GM18499 (cell line): ENCODE data around the gene SH2D4B.
"Not testable (repeated sequence)": the region's sequence is repeated elsewhere in the genome, so short reads cannot be mapped to it uniquely, and the experiment has no call there.

Experiments used
- ATAC-seq: cut with Tn5 transposase; IDR thresholded peaks from one replicate; pipeline ENCODE4 v1.9.1; 2021; ENCODE audit warnings: moderate number of reproducible peaks; ENCODE audit not compliant: insufficient read depth, unreplicated experiment

SH2D4B gene

DNA sequence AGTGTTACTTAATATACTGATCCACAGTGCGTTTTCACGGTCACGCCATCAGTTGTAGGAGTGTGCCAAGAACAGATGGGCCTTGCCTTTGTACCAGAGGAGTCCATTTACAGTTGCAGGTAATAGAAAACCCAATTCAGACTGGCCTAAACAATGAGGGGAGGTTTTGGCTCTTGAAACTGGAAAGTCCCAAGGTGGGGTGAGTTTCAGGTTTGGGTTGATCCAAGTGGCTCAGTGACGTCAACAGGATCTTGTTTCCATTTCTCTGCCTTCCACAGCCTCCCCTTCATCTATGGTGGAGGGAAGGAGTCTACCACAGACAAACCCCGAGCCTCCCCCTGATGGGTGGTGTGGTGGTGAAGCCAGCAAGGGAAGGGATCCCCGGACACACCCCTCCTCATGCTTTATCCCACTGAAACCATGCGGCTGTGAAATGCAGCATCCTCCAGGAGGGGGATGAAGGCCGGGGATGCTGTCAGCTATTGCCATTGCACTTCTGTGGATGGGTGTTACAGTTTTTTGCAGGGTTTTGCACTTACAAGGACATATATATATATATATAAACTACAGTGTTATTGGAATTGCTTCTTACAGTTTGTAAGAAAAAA is 14.8 kb upstream of the SH2D4B start:
- no peak for ATAC-seq

- ATAC-seq: no peak
Measured at GRCh38 chr10:80523773-80524172, 13.9 kb upstream of the SH2D4B start.

GRCh38 chr10:80524190-80524909 is 13.4 kb upstream of the SH2D4B start:
- no peak for ATAC-seq

DNA sequence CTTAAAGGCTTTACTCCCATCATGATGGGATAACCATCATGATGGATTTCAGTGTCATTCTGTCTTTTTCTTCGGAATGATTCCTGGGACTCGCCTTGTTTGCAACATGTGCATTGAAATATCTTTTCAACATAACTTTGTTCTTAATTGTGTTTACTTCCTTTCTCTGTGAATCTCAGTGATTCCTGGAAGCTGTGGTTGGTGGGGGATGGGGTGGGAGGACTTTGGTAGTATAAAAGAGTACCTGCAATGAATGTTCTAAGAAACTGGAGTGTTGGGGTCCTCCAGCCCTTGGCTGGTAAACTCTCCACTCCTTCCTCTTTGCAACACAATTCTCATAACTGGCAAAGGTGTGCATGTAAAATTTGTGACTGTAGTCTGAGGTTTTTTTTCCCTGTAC is 11.5 kb upstream of the SH2D4B start:
- ATAC-seq: no peak

- no peak for ATAC-seq
Measured at GRCh38 chr10:80526742-80527141, 11.0 kb upstream of the SH2D4B start.

DNA sequence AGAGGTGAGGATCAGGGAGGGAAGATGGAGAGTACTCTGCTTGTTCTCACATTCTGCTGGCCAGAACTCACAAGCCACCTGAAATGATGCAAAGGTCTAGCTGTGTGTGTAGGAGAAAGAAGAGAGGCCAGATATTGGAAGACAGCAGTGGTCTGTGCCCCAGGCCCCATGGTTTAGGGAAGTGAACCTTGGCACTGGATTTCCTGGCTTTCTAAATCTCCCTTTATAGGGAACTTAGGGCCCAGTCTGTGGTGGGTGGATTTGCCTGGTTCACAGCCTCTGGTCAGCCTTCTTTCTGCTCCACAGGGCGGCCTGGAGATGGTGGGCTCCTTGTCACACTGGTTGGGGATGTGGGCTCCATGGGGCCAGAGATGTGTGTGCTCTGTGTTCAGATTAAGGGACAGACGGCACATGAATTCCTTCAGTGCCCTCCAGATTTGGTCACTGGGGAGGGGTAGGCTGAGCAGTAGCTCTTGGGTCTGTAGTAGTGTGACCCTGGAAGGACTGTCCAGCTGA is 9.5 kb upstream of the SH2D4B start:
- no peak for ATAC-seq

DNA sequence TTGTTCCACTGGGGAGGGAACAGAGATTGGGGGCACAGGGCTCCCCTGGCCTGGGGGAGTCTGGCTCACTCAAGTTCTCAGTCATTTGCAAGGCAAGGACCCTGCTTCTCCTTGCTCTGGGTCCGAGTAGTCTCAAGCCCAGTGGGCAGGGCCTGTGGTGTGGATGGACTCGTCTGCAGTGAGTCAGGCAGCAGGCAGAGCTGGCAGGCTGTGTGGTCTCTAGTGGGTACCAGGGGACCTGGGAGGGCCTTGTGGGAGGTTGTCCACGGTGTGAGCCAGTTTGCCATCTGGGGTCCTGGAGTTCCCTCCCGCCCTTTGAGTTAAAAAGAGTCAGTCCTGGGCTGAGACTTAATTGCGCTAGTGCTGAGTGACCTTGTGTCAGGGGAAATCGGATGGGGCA is 8.8 kb upstream of the SH2D4B start:
- no peak for ATAC-seq

GRCh38 chr10:80529604-80530003 is 8.1 kb upstream of the SH2D4B start:
- ATAC-seq: no peak

DNA sequence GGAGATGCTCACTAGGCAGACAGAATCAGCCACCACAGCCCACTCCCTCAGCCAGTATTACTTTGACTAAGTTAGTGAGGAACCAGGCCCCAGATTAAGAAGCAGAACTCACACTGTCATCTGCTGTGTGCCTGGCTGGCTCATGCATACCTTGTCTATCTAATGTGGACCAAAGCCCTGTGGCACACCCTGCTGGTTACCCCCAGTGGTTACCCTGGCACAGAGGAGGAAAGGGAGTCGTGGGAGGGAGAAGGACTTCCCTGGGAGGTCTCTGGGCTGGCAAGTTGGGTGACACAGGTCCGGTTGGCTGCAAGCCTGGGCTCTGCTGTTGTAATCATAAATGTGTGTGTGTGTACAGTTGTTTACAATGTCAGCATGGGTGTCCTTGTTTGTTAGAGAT is 7.5 kb upstream of the SH2D4B start:
- ATAC-seq: no peak

- ATAC-seq: no peak
Measured at GRCh38 chr10:80530816-80531215, 6.9 kb upstream of the SH2D4B start.

DNA sequence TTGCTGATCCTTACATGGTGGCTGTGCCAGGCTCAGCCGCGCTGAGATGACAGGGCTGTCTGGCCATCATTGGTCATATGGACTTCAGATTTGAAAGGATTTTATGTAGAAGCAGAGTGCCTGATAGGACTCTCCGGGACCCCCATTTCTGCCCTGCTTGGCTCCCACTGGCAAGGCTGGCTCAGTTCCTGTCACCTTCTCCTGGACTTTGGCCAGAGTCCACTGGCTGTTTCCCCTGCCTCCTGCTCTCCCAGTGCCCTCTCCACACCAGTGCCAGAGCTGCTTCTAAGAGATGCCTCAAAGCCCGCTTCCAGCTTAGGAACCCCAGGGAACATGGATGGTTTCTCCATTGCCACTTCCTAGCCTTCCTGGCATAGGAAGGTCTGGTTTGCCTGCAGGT is 5.1 kb upstream of the SH2D4B start:
- no peak for ATAC-seq

GRCh38 chr10:80534059-80534458 is 3.6 kb upstream of the SH2D4B start:
- not testable (repeated sequence) for ATAC-seq

GRCh38 chr10:80534646-80535045 is 3.1 kb upstream of the SH2D4B start:
- ATAC-seq: not testable (repeated sequence)

DNA sequence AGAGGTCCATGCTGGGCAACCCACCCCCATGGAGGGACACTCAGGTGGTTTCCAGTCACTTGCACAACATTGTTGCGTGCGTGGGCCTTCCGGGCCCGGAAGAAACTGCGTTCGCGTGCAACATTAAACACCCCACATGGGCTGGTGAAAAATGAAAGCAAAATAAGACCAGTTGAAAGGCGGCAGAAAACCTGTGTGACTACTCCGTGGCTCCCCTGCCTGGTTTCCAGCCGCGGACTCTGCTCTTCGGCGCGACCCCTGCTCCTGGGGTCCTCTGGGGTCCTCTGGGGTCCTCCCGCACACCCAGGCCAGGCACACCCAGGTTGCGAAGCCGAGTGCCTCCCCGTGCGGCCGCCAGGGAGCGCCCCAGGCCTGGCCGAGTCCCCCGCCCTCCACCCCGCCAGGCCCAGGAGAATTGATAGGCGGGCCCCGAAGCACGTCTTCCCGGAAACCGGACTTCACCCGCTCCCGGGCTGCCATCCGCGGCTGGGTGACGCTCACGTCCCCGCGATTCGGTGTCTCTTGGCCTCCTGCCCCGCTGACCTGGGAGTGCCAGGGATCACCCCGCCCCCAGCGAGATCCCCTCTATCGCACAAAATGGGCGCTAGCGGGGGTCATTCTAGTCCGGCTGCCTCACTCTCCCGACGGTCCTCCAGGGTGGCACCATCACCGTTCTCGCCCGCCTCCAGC is 1.9 kb upstream of the SH2D4B start:
- ATAC-seq: peak; percentile 66

- ATAC-seq: no peak
Measured at GRCh38 chr10:80536361-80536835, 1.3 kb upstream of the SH2D4B start.

- ATAC-seq: no peak
Measured at GRCh38 chr10:80537086-80537735, 491 bp upstream of the SH2D4B start.

GRCh38 chr10:80538481-80539185 is 931 bp downstream of the SH2D4B start:
- no peak for ATAC-seq

- ATAC-seq: no peak
Measured at GRCh38 chr10:80539421-80540031, 1.8 kb downstream of the SH2D4B start.

DNA sequence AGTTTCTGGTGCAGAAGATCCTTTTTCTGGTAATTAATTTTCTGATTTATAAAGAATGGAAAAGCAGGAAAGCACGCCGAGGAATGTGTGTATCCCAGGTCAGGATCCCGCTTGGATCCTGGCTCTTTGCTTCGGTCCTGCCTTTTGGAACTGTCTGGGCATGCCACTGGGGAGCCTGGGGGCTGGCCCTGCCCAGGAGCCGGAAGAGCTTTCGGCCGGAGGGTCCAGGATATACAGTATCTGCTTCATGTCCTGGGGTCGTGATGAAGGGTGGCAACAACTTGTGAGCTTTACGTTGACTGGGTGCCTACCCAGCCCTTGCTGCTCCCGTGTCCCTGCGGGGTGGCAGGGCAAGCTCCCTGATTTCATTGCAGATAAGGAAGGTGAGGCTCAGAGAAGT is 2.4 kb downstream of the SH2D4B start:
- ATAC-seq: no peak

GRCh38 chr10:80540618-80540980 is 2.9 kb downstream of the SH2D4B start:
- ATAC-seq: no peak
